Measurements from ENCODE around the gene IFITM2.

- TF ChIP-seq CTCF (conservative IDR thresholded peaks at IDR 0.05; ENCODE audit: low read depth, low read length) (no peak), RFX5 (IDR thresholded peaks at IDR 0.05; ENCODE audit: low read depth, low read length) (no peak), POLR2A (IDR thresholded peaks at IDR 0.05; ENCODE audit: low read depth, low read length) (no peak), MAFK (IDR thresholded peaks at IDR 0.05; ENCODE audit: low read depth, low read length) (no peak), BHLHE40 (IDR thresholded peaks at IDR 0.05; ENCODE audit: low read depth, low read length) (no peak), ELK1 (IDR thresholded peaks at IDR 0.05; ENCODE audit: borderline replicate concordance, low read depth, low read length) (no peak), RAD21 (IDR thresholded peaks at IDR 0.05; ENCODE audit: low read length) (no peak), CHD1 (IDR thresholded peaks at IDR 0.05; ENCODE audit: low read depth, low read length) (no peak), RCOR1 (IDR thresholded peaks at IDR 0.05; ENCODE audit: insufficient replicate concordance, low read length) (no peak), MXI1 (IDR thresholded peaks at IDR 0.05; ENCODE audit: borderline replicate concordance, low read depth, low read length) (no peak)
These were observed 24.8 kb upstream of the IFITM2 start for GRCh38 chr11:282630-283360.

Data from IMR-90 (cell line).